Central memory CD8-positive, alpha-beta T cell (primary cell): ENCODE data around the gene SMIM29.
"Not testable (repeated sequence)": the region's sequence is repeated elsewhere in the genome, so short reads cannot be mapped to it uniquely, and the experiment has no call there.

Source experiments
- ATAC-seq: fragments of 150-1000 bp; cut with Tn5 transposase; replicated peaks from 2 replicates; pipeline ENCODE4 v1.10.0; 2022; ENCODE audit warnings: mild to moderate bottlenecking, moderate FRiP score, moderate number of reproducible peaks; ENCODE audit not compliant: poor library complexity, severe bottlenecking; ENCODE audit errors: extremely low read depth
- DNase-seq, 2 donors: peaks; one replicate each; pipeline ENCODE4 v3.0.0; 2021; ENCODE audit warnings: low spot score in 2 of 2
- H3K27ac Mint-ChIP-seq: one replicate; pipeline ENCODE4 v1.8.0; 2022; ENCODE audit warnings: low read depth, mild to moderate bottlenecking, moderate library complexity, mixed read lengths
- H3K27me3 Mint-ChIP-seq: one replicate; pipeline ENCODE4 v1.8.0; 2022; ENCODE audit warnings: mixed read lengths
- H3K36me3 Mint-ChIP-seq: one replicate; pipeline ENCODE4 v1.8.0; 2022; ENCODE audit warnings: mild to moderate bottlenecking, moderate library complexity, mixed read lengths; ENCODE audit not compliant: insufficient read depth
- H3K4me1 Mint-ChIP-seq: one replicate; pipeline ENCODE4 v1.8.0; 2022; ENCODE audit warnings: mixed read lengths
- H3K4me3 Mint-ChIP-seq: one replicate; pipeline ENCODE4 v1.8.0; 2022; ENCODE audit warnings: mild to moderate bottlenecking, moderate library complexity, mixed read lengths
- H3K9me3 Mint-ChIP-seq: one replicate; pipeline ENCODE4 v1.8.0; 2022; ENCODE audit warnings: mixed read lengths

Gene SMIM29

GRCh38 chr6:34276881-34277762, 28.3 kb upstream of the SMIM29 start:
- no peaks in the 10 kb centered on the region for H3K27me3 Mint-ChIP-seq
- DNase-seq: no peak
- no peak overlapping the region for H3K4me3 Mint-ChIP-seq
- H3K27ac Mint-ChIP-seq: no peak overlapping the region
- H3K4me1 Mint-ChIP-seq: no peaks in the 10 kb centered on the region
- H3K9me3 Mint-ChIP-seq: no peaks in the 10 kb centered on the region
- H3K36me3 Mint-ChIP-seq: peaks cover 9% of the 10 kb centered on the region
- no peak for ATAC-seq

- no peaks in the 10 kb centered on the region for H3K4me1 Mint-ChIP-seq
- no peak overlapping the region for H3K4me3 Mint-ChIP-seq
- H3K9me3 Mint-ChIP-seq: no peaks in the 10 kb centered on the region
- no peak for ATAC-seq
- no peak for DNase-seq
- no peak overlapping the region for H3K27ac Mint-ChIP-seq
- peaks cover 9% of the 10 kb centered on the region for H3K36me3 Mint-ChIP-seq
- no peaks in the 10 kb centered on the region for H3K27me3 Mint-ChIP-seq
Observed at GRCh38 chr6:34276191-34276590, 27.4 kb upstream of the SMIM29 start.

GRCh38 chr6:34275128-34275804, 26.5 kb upstream of the SMIM29 start:
- ATAC-seq (no peak), DNase-seq (no peak)
- no peaks in the 10 kb centered on the region for H3K27me3 Mint-ChIP-seq
- no peaks in the 10 kb centered on the region for H3K4me1 Mint-ChIP-seq
- no peak overlapping the region for H3K27ac Mint-ChIP-seq
- H3K4me3 Mint-ChIP-seq: no peak overlapping the region
- peaks cover 6% of the 10 kb centered on the region for H3K36me3 Mint-ChIP-seq
- no peaks in the 10 kb centered on the region for H3K9me3 Mint-ChIP-seq

GRCh38 chr6:34274129-34274528, 25.3 kb upstream of the SMIM29 start:
- H3K36me3 Mint-ChIP-seq: peaks cover 4% of the 10 kb centered on the region
- ATAC-seq: no peak
- no peak overlapping the region for H3K27ac Mint-ChIP-seq
- no peak for DNase-seq
- no peaks in the 10 kb centered on the region for H3K9me3 Mint-ChIP-seq
- no peak overlapping the region for H3K4me3 Mint-ChIP-seq
- peaks cover 5% of the 10 kb centered on the region for H3K4me1 Mint-ChIP-seq
- no peaks in the 10 kb centered on the region for H3K27me3 Mint-ChIP-seq

GRCh38 chr6:34273242-34273805, 24.5 kb upstream of the SMIM29 start:
- H3K9me3 Mint-ChIP-seq: no peaks in the 10 kb centered on the region
- H3K4me3 Mint-ChIP-seq: no peak overlapping the region
- H3K36me3 Mint-ChIP-seq: peaks cover 2% of the 10 kb centered on the region
- peaks cover 5% of the 10 kb centered on the region for H3K4me1 Mint-ChIP-seq
- H3K27ac Mint-ChIP-seq: no peak overlapping the region
- no peaks in the 10 kb centered on the region for H3K27me3 Mint-ChIP-seq
- ATAC-seq (no peak), DNase-seq (no peak)

- peaks cover 5% of the 10 kb centered on the region for H3K4me1 Mint-ChIP-seq
- DNase-seq: no peak
- peaks cover 2% of the 10 kb centered on the region for H3K36me3 Mint-ChIP-seq
- no peaks in the 10 kb centered on the region for H3K9me3 Mint-ChIP-seq
- H3K4me3 Mint-ChIP-seq: no peak overlapping the region
- no peak for ATAC-seq
- no peaks in the 10 kb centered on the region for H3K27me3 Mint-ChIP-seq
- H3K27ac Mint-ChIP-seq: no peak overlapping the region
Observed at GRCh38 chr6:34272013-34272926, 23.5 kb upstream of the SMIM29 start.

GRCh38 chr6:34269658-34270341, 21.0 kb upstream of the SMIM29 start:
- DNase-seq, H3K27me3 Mint-ChIP-seq, H3K9me3 Mint-ChIP-seq, H3K4me1 Mint-ChIP-seq, H3K36me3 Mint-ChIP-seq, ATAC-seq, H3K4me3 Mint-ChIP-seq: not testable (repeated sequence)
- peak overlapping the region; percentile 19 for H3K27ac Mint-ChIP-seq

GRCh38 chr6:34269132-34269531, 20.3 kb upstream of the SMIM29 start:
- not testable (repeated sequence) for H3K36me3 Mint-ChIP-seq, DNase-seq, ATAC-seq, H3K9me3 Mint-ChIP-seq, H3K27me3 Mint-ChIP-seq, H3K4me1 Mint-ChIP-seq, H3K4me3 Mint-ChIP-seq, H3K27ac Mint-ChIP-seq

GRCh38 chr6:34267746-34268145, 18.9 kb upstream of the SMIM29 start:
- Mint-ChIP-seq H3K27me3 (no peaks in the 10 kb centered on the region), H3K4me1 (peaks cover 5% of the 10 kb centered on the region), H3K9me3 (no peaks in the 10 kb centered on the region), H3K36me3 (no peaks in the 10 kb centered on the region), H3K27ac (no peak overlapping the region), H3K4me3 (no peak overlapping the region)
- ATAC-seq (no peak), DNase-seq (no peak)

GRCh38 chr6:34263484-34263883, 14.7 kb upstream of the SMIM29 start:
- not testable (repeated sequence) for DNase-seq, H3K4me1 Mint-ChIP-seq, H3K4me3 Mint-ChIP-seq, H3K9me3 Mint-ChIP-seq, H3K36me3 Mint-ChIP-seq, H3K27ac Mint-ChIP-seq, H3K27me3 Mint-ChIP-seq, ATAC-seq

- Mint-ChIP-seq H3K4me1 (no peaks in the 10 kb centered on the region), H3K4me3 (no peak overlapping the region), H3K27me3 (no peaks in the 10 kb centered on the region), H3K27ac (no peak overlapping the region), H3K36me3 (peaks cover 2% of the 10 kb centered on the region), H3K9me3 (no peaks in the 10 kb centered on the region)
- DNase-seq (no peak), ATAC-seq (no peak)
Observed at GRCh38 chr6:34260576-34261267, 11.9 kb upstream of the SMIM29 start.
